Activated naive CD8-positive, alpha-beta T cell treated with anti-CD3 and anti-CD28 coated beads, Interleukin-2, amount 50 U/mL, for 24 hours (primary cell): ENCODE results near the gene KCNE3.

Experiments
- ATAC-seq: fragments of 150-1000 bp; cut with Tn5 transposase; one replicate; pipeline ENCODE4 v1.10.0; 2021
- DNase-seq: peaks from one replicate; pipeline ENCODE4 v3.0.0; 2021
- H3K27ac Mint-ChIP-seq: one replicate; pipeline ENCODE4 v1.8.0; 2021; ENCODE audit warnings: mild to moderate bottlenecking, mixed read lengths
- H3K27me3 Mint-ChIP-seq: one replicate; pipeline ENCODE4 v1.8.0; 2021; ENCODE audit warnings: mixed read lengths
- H3K36me3 Mint-ChIP-seq: one replicate; pipeline ENCODE4 v1.8.0; 2021; ENCODE audit warnings: low read depth, mixed read lengths
- H3K4me1 Mint-ChIP-seq: one replicate; pipeline ENCODE4 v1.8.0; 2021; ENCODE audit warnings: mixed read lengths
- H3K4me3 Mint-ChIP-seq: one replicate; pipeline ENCODE4 v1.8.0; 2021; ENCODE audit warnings: mild to moderate bottlenecking, moderate library complexity, mixed read lengths
- H3K9me3 Mint-ChIP-seq: one replicate; pipeline ENCODE4 v1.8.0; 2021; ENCODE audit warnings: mixed read lengths

Gene KCNE3

DNA sequence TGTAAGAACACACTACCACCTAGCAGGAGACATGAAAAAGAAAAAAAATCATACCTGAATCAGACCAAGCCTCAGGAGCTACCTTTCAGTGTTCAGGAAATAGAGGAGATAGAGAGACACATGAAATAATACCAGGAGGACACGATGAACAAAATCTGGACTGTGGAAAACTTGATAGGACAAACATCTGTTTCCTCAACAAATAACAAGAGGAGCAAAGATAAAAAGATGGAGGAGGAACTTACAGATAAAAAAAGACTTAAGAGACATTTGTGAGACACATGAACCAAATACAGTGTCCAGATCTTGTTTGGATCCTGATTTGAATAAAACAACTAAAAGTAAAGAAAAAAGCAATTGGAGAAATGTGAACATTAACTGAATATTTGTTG is 12.4 kb upstream of the KCNE3 start:
- ATAC-seq (no peak), DNase-seq (no peak)
- no peaks in the 10 kb centered on the region for H3K9me3 Mint-ChIP-seq
- no peak overlapping the region for H3K27ac Mint-ChIP-seq
- H3K4me3 Mint-ChIP-seq, result no peak overlapping the region
- no peaks in the 10 kb centered on the region for H3K27me3 Mint-ChIP-seq
- H3K36me3 Mint-ChIP-seq, result no peaks in the 10 kb centered on the region
- no peaks in the 10 kb centered on the region for H3K4me1 Mint-ChIP-seq

GRCh38 chr11:74478877-74479731 is 11.8 kb upstream of the KCNE3 start:
- Mint-ChIP-seq H3K36me3 (no peaks in the 10 kb centered on the region), H3K9me3 (no peaks in the 10 kb centered on the region), H3K27me3 (no peaks in the 10 kb centered on the region), H3K4me1 (no peaks in the 10 kb centered on the region), H3K27ac (no peak overlapping the region), H3K4me3 (no peak overlapping the region)
- DNase-seq (no peak), ATAC-seq (no peak)

GRCh38 chr11:74476536-74476935 is 9.2 kb upstream of the KCNE3 start:
- H3K27me3 Mint-ChIP-seq, result no peaks in the 10 kb centered on the region
- no peaks in the 10 kb centered on the region for H3K36me3 Mint-ChIP-seq
- no peak for ATAC-seq
- no peaks in the 10 kb centered on the region for H3K9me3 Mint-ChIP-seq
- H3K27ac Mint-ChIP-seq, result no peak overlapping the region
- H3K4me1 Mint-ChIP-seq, result peaks cover 7% of the 10 kb centered on the region
- DNase-seq, result no peak
- no peak overlapping the region for H3K4me3 Mint-ChIP-seq

GRCh38 chr11:74474316-74474715 is 7.0 kb upstream of the KCNE3 start:
- Mint-ChIP-seq H3K36me3 (no peaks in the 10 kb centered on the region), H3K9me3 (no peaks in the 10 kb centered on the region), H3K27ac (no peak overlapping the region), H3K4me1 (peaks cover 7% of the 10 kb centered on the region), H3K27me3 (no peaks in the 10 kb centered on the region), H3K4me3 (no peak overlapping the region)
- DNase-seq (no peak), ATAC-seq (no peak)

- peaks cover 7% of the 10 kb centered on the region for H3K4me1 Mint-ChIP-seq
- no peak for ATAC-seq
- H3K36me3 Mint-ChIP-seq, result no peaks in the 10 kb centered on the region
Observed at GRCh38 chr11:74473382-74474173, 6.2 kb upstream of the KCNE3 start.

DNA sequence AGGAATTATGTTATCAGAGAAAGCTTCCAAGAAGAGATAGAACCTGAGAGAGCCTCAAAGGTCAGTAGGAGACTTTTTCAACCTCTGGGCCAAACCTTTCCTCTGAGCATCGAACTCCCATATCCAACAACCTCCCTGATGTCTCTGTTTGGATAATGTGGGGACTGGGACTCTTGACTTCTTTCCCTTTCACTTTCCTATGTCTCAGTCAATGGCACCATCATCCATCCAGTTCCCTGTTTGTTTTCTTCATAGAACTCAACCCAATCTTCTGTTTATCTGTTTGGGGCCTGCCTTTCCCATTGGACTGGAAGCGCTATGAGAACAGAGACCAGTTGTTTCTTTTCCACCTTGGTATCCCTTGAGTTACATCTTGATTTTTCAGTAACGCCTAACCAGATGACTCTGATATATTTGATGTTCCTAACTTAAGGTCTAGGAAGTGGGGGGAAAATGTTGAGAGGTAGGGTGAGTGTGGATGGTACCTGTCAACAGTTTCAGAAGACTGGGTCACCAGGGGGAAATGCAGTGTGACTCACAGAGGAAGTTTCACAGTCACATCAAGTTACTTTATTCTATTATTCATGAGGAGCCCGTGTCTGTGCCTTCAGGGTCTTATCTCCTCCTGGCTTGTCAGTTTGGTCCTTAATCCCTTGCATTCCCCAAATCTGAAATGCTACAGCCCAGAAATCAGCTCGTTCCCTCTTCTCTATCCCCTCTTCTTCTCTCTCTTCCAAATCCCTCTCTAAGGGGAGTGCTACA is 4.5 kb upstream of the KCNE3 start:
- H3K27ac Mint-ChIP-seq, result no peak overlapping the region
- ATAC-seq, result no peak
- H3K4me3 Mint-ChIP-seq, result no peak overlapping the region
- DNase-seq, result no peak
- H3K4me1 Mint-ChIP-seq, result peaks cover 12% of the 10 kb centered on the region
- no peaks in the 10 kb centered on the region for H3K9me3 Mint-ChIP-seq
- H3K27me3 Mint-ChIP-seq, result peaks cover 15% of the 10 kb centered on the region
- H3K36me3 Mint-ChIP-seq, result no peaks in the 10 kb centered on the region

More at GRCh38 chr11:74473382-74474173, 6.2 kb upstream of the KCNE3 start:
- H3K27me3 Mint-ChIP-seq, result peaks cover 3% of the 10 kb centered on the region
- H3K4me3 Mint-ChIP-seq, result no peak overlapping the region
- no peaks in the 10 kb centered on the region for H3K9me3 Mint-ChIP-seq
- DNase-seq, result no peak
- H3K27ac Mint-ChIP-seq, result no peak overlapping the region

DNA sequence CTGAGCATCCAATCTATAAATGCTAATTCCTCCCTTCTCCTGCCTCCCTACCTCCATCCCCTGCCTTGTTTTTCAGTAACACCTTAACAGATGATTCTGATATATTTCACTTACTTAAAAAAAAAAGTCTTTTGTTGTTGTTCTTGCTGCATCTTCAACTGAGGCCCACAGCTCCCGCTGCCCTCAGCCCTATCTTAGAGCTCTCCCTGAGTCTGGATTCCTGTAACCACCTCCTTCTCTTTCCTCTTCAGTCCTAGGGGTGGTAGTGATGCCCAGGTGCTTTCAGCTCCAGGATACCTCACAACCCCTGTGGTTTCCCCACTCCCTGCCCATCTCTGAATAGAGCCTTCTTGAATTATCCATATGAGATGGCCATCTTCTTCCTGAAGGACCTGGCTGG is 3.7 kb upstream of the KCNE3 start:
- Mint-ChIP-seq H3K36me3 (no peaks in the 10 kb centered on the region), H3K4me1 (peaks cover 13% of the 10 kb centered on the region), H3K27ac (no peak overlapping the region)

DNA sequence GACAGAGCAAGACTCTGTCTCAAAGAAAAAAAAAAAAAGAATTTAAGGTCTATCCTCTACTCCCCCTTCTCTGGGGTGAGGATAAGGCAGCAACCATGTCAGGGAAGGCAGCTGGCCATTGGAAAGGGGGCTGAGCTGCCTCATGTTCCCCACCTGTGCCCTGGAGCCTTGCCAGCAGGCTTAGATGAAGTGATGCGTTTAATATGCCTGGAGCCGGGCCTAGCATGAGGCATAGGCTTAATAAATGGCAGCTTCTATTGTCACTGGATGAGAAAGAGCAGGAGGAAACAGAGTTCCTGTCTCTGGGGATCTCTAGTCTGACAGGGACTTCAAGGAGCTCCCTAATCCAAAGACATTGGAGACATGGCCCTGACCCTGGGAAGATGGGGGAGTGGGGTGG is 3.2 kb upstream of the KCNE3 start:
- Mint-ChIP-seq H3K4me3 (no peak overlapping the region), H3K9me3 (no peaks in the 10 kb centered on the region), H3K4me1 (peaks cover 13% of the 10 kb centered on the region), H3K36me3 (no peaks in the 10 kb centered on the region), H3K27me3 (peaks cover 28% of the 10 kb centered on the region), H3K27ac (no peak overlapping the region)
- ATAC-seq (no peak), DNase-seq (no peak)

More for the DNA sequence above, 3.7 kb upstream of the KCNE3 start:
- H3K4me3 Mint-ChIP-seq, result no peak overlapping the region
- no peak for ATAC-seq
- no peaks in the 10 kb centered on the region for H3K9me3 Mint-ChIP-seq
- H3K27me3 Mint-ChIP-seq, result peaks cover 23% of the 10 kb centered on the region
- DNase-seq, result no peak

DNA sequence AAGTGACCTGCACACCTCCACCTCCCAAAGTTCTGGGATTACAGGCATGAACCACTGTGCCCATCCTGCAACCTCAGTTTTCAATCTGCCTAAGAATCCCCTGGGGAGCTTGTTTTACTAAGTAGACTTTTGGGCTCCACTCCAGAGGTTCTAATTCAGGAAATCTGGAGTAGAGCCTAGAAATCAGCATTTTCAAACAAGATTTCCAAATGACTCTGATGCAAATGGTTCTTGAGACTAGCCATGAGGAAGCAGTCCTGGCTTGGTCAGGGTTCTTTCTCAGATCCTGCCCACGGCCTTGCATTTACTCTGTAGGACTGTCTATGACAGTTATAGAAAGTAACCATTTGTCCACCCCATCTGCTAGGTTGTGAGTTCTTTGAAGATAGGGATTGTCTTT is 1.6 kb upstream of the KCNE3 start:
- DNase-seq (no peak), ATAC-seq (no peak)
- Mint-ChIP-seq H3K27me3 (peaks cover 33% of the 10 kb centered on the region), H3K4me3 (no peak overlapping the region), H3K4me1 (peaks cover 13% of the 10 kb centered on the region), H3K36me3 (no peaks in the 10 kb centered on the region), H3K9me3 (no peaks in the 10 kb centered on the region), H3K27ac (no peak overlapping the region)

DNA sequence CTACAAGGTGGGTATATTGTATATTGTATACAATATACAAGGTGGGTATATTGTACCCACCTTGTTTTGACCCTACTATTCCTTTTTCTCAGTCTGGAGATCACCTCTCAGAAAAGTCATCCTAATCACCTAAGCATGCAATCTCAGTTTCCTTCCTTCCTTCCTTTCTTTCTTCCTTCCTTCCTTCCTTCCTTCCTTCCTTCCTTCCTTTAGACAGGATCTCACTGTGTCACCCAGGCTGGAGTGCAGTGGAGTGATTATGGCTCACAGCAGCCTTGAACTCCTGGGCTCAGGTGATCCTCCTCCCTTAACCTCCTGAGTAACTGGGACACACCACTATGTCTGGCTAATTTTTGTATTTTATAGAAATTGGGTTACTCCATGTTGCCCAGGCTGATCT is 1.2 kb upstream of the KCNE3 start:
- peaks cover 13% of the 10 kb centered on the region for H3K4me1 Mint-ChIP-seq
- DNase-seq (no peak), ATAC-seq (no peak)
- no peak overlapping the region for H3K27ac Mint-ChIP-seq
- H3K36me3 Mint-ChIP-seq, result no peaks in the 10 kb centered on the region
- peaks cover 33% of the 10 kb centered on the region for H3K27me3 Mint-ChIP-seq
- no peak overlapping the region for H3K4me3 Mint-ChIP-seq
- H3K9me3 Mint-ChIP-seq, result no peaks in the 10 kb centered on the region

DNA sequence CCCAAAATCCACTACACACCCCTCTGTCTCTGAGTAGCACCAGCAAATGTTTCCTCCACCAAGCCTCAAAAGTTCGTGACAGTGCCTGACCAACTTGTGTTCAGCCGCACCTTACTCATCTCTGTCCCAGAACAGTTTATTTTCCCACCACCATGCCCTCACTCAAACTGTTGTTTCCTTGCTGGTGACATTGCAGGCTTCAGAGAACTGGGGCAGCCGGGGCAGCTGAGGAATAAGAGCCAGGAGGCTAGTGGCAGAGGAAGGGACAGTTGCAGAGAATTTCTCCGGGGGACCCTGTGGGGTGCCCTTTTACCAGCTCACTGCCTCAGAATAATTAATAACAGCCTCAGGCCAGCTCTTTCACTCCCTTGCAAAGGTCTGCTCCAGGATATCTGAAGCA is 709 bp upstream of the KCNE3 start:
- ATAC-seq (no peak), DNase-seq (no peak)
- Mint-ChIP-seq H3K27ac (no peak overlapping the region), H3K27me3 (peaks cover 33% of the 10 kb centered on the region), H3K4me1 (peaks cover 13% of the 10 kb centered on the region), H3K9me3 (no peaks in the 10 kb centered on the region), H3K4me3 (peak overlapping the region; percentile 5), H3K36me3 (no peaks in the 10 kb centered on the region)

DNA sequence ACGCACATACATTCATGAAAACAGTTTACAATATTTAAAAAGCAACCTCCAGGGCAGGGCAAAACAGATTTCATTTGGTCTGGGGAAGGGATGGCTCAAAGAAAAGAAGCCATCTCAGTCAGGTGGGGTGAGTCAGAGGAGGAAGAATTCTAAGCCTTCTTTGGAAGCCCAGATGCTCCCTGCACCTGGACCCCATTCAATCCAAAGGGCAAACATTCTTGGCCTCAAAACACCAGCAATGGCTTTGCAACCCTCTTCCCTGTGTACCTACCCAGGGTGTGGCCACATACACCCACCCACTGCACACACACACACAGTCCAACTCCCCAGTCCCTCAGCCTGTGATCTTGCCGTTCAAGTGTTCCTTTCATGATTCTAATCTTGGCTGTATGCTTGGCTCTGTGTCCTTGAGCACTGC is 2.0 kb downstream of the KCNE3 start:
- no peak for ATAC-seq
- H3K27me3 Mint-ChIP-seq, result peaks cover 33% of the 10 kb centered on the region

DNA sequence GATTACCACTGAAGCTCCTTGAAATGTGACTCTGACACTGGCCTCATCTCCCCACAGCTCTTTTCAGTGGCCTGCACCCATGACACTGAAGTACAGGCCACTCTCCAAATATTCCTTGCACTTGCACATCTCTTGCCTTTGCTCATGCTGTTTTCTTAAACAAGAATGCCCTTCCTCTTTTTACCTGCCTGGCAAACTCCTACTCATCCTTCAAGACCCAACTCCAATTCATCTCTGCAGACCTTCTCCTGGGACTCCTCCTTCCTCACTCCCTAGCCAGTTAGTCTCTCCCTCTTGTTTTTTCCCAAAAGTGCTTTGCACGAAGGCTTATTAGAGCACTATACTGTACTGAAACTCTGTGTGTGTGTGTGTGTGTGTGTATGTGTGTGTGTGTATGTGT is 2.6 kb downstream of the KCNE3 start:
- no peak for DNase-seq
- no peak for ATAC-seq
- Mint-ChIP-seq H3K27me3 (peaks cover 33% of the 10 kb centered on the region), H3K9me3 (no peaks in the 10 kb centered on the region), H3K36me3 (no peaks in the 10 kb centered on the region), H3K4me3 (no peak overlapping the region), H3K27ac (no peak overlapping the region), H3K4me1 (peaks cover 6% of the 10 kb centered on the region)

More for the DNA sequence above, 2.0 kb downstream of the KCNE3 start:
- no peak for DNase-seq
- Mint-ChIP-seq H3K4me1 (peaks cover 6% of the 10 kb centered on the region), H3K36me3 (no peaks in the 10 kb centered on the region), H3K9me3 (no peaks in the 10 kb centered on the region), H3K27ac (no peak overlapping the region), H3K4me3 (no peak overlapping the region)

- Mint-ChIP-seq H3K9me3 (no peaks in the 10 kb centered on the region), H3K36me3 (no peaks in the 10 kb centered on the region), H3K4me1 (peaks cover 6% of the 10 kb centered on the region), H3K27ac (no peak overlapping the region), H3K27me3 (peaks cover 26% of the 10 kb centered on the region), H3K4me3 (no peak overlapping the region)
- ATAC-seq (no peak), DNase-seq (no peak)
Observed at GRCh38 chr11:74463216-74463615, 4.1 kb downstream of the KCNE3 start.
